H1 (cell line): ENCODE data around the gene ZNF334. TPM values are rescaled to one million over a fixed set of nuclear protein-coding genes. Genes with fewer than 3 reads are reported as not detected.

Experiments
- CTCF ChIA-PET: fragments of 300-600 bp; sonication (Branson Sonifier 250); formaldehyde crosslinking; loops from one replicate; lab custom pipeline; 2021; ENCODE audit not compliant: partially characterized antibody; lab: Charles Lee
- POLR2A ChIA-PET: fragments of 300-600 bp; sonication (Branson Sonifier 250); formaldehyde crosslinking; loops from one replicate; lab custom pipeline; 2021; ENCODE audit warnings: inconsistent platforms; ENCODE audit not compliant: partially characterized antibody; lab: Charles Lee
- DNase-seq, 2 experiments: peaks; one replicate each; pipeline versions ENCODE4 v3.0.0 to v3.0.0-alpha.2; 2010 to 2022; ENCODE audit warnings: low spot score in 2 of 2, low read depth in 1 of 2, mixed read lengths in 1 of 2
- FAIRE-seq: peaks from 2 replicates; lab custom pipeline; 2011; peaks lifted over from hg19 to GRCh38; lab: Jason Lieb, UNC
- H2AFZ ChIP-seq: 2 replicates; pipeline ENCODE4 v1.8.1; 2012; ENCODE audit warnings: low read length, inconsistent platforms
- H2AK5ac ChIP-seq: 2 replicates; pipeline ENCODE4 v1.6.1; 2013; ENCODE audit warnings: low read depth, low read length
- H2BK120ac ChIP-seq: replicated peaks from 2 replicates; pipeline ENCODE3; 2013; ENCODE audit warnings: low read depth, low read length, inconsistent platforms
- H2BK12ac ChIP-seq: 2 replicates; pipeline ENCODE4 v1.6.1; 2013; ENCODE audit warnings: low read depth, low read length
- H2BK15ac ChIP-seq: 2 replicates; pipeline ENCODE4 v1.6.1; 2013; ENCODE audit warnings: low read length
- H2BK20ac ChIP-seq: 2 replicates; pipeline ENCODE4 v1.6.1; 2013; ENCODE audit warnings: low read length
- H2BK5ac ChIP-seq: 2 replicates; pipeline ENCODE4 v1.6.1; 2013; ENCODE audit warnings: low read depth, low read length
- H3K14ac ChIP-seq: 2 replicates; pipeline ENCODE4 v1.6.1; 2013; ENCODE audit warnings: inconsistent platforms; ENCODE audit not compliant: insufficient read length
- H3K18ac ChIP-seq: 2 replicates; pipeline ENCODE4 v1.6.1; 2013; ENCODE audit warnings: low read length; ENCODE audit errors: extremely low read depth
- H3K23ac ChIP-seq: 2 replicates; pipeline ENCODE4 v1.6.1; 2013; ENCODE audit warnings: inconsistent platforms; ENCODE audit not compliant: insufficient read length
- H3K23me2 ChIP-seq: 2 replicates; pipeline ENCODE4 v1.6.1; 2013; ENCODE audit warnings: low read depth, low read length
- H3K27ac ChIP-seq: 2 replicates; pipeline ENCODE4 v1.6.1; 2011; ENCODE audit warnings: low read depth, low read length, inconsistent platforms
- H3K27me3 ChIP-seq, 4 experiments: replicated peaks in 1 of 4; 1 replicate in 1 of 4; 2 replicates in 3 of 4; pipeline versions ENCODE4 v1.6.1 to v1.8.1; 2011 to 2013; ENCODE audit warnings: low read length in 3 of 4, mild to moderate bottlenecking in 3 of 4, inconsistent platforms in 2 of 4, mixed read lengths in 2 of 4, moderate library complexity in 1 of 4; ENCODE audit not compliant: control insufficient read depth in 3 of 4, insufficient read depth in 3 of 4; ENCODE audit errors: extremely low read depth in 1 of 4
- H3K36me3 ChIP-seq, 4 experiments: 2 replicates each; pipeline versions ENCODE4 v1.6.1 to v1.8.1; 2011 to 2013; ENCODE audit warnings: mild to moderate bottlenecking in 4 of 4, low read length in 3 of 4, moderate library complexity in 2 of 4, control low read depth in 1 of 4, inconsistent platforms in 1 of 4; ENCODE audit not compliant: insufficient read depth in 4 of 4, control insufficient read depth in 2 of 4
- H3K4ac ChIP-seq: replicated peaks from 2 replicates; pipeline ENCODE3; 2013; ENCODE audit warnings: low read length, low read depth, mixed read lengths, inconsistent platforms; ENCODE audit not compliant: insufficient read length
- H3K4me1 ChIP-seq, 4 experiments: replicated peaks in 1 of 4; 1 replicate in 1 of 4; 2 replicates in 3 of 4; pipeline versions ENCODE4 v1.6.1 to v1.8.1; 2011 to 2013; ENCODE audit warnings: low read length in 3 of 4, inconsistent platforms in 2 of 4, mixed read lengths in 1 of 4; ENCODE audit not compliant: insufficient read depth in 4 of 4, control insufficient read depth in 3 of 4
- H3K4me2 ChIP-seq, 2 experiments: 2 replicates each; pipeline versions ENCODE4 v1.6.1 to v1.8.1; 2011 to 2013; ENCODE audit warnings: low read depth in 2 of 2, low read length in 2 of 2, control low read depth in 1 of 2, inconsistent platforms in 1 of 2, mild to moderate bottlenecking in 1 of 2; ENCODE audit not compliant: insufficient read depth in 1 of 2
- H3K4me3 ChIP-seq, 4 experiments: fragments of 200-600, 300-600 bp in 1 of 4; sonication (generic), shearing (Covaris generic), sonication (Bioruptor Twin) in 1 of 4; 2 replicates each; pipeline versions ENCODE4 v1.5.1 to v1.8.1; 2011 to 2016; ENCODE audit warnings: low read length in 4 of 4, low read depth in 3 of 4, control low read depth in 2 of 4, inconsistent platforms in 2 of 4, mild to moderate bottlenecking in 2 of 4, mixed read lengths in 1 of 4, moderate library complexity in 1 of 4; ENCODE audit not compliant: insufficient read depth in 2 of 4; ENCODE audit errors: extremely low read depth in 1 of 4
- H3K56ac ChIP-seq: replicated peaks from 2 replicates; pipeline ENCODE3; 2013; ENCODE audit warnings: low read depth, mild to moderate bottlenecking, mixed read lengths, low read length, inconsistent platforms; ENCODE audit not compliant: insufficient read length
- H3K79me1 ChIP-seq: 2 replicates; pipeline ENCODE4 v1.6.1; 2013; ENCODE audit warnings: low read depth, low read length, control low read depth
- H3K79me2 ChIP-seq, 2 experiments: 2 replicates each; pipeline versions ENCODE4 v1.6.1 to v1.8.1; 2012 to 2013; ENCODE audit warnings: low read length in 2 of 2, mild to moderate bottlenecking in 2 of 2, inconsistent platforms in 1 of 2; ENCODE audit not compliant: insufficient read depth in 2 of 2, control insufficient read depth in 1 of 2
- H3K9ac ChIP-seq, 4 experiments: replicated peaks in 1 of 4; 1 replicate in 1 of 4; 2 replicates in 3 of 4; pipeline versions ENCODE4 v1.6.1 to v1.8.1; 2011 to 2013; ENCODE audit warnings: low read depth in 3 of 4, low read length in 3 of 4, control low read depth in 2 of 4, mild to moderate bottlenecking in 2 of 4, moderate library complexity in 2 of 4, inconsistent platforms in 1 of 4; ENCODE audit errors: extremely low read depth in 1 of 4
- H3K9me3 ChIP-seq, 2 experiments: 2 replicates each; pipeline versions ENCODE4 v1.6.1 to v1.8.1; 2012 to 2013; ENCODE audit warnings: mild to moderate bottlenecking in 2 of 2, moderate library complexity in 2 of 2, control low read depth in 1 of 2, inconsistent platforms in 1 of 2, low read depth in 1 of 2, low read length in 1 of 2, mixed read lengths in 1 of 2; ENCODE audit not compliant: insufficient read depth in 2 of 2
- H4K20me1 ChIP-seq, 2 experiments: replicated peaks in 1 of 2; 2 replicates each; pipeline versions ENCODE3 to v1.8.1; 2011 to 2013; ENCODE audit warnings: inconsistent platforms in 2 of 2, low read length in 2 of 2, mild to moderate bottlenecking in 1 of 2; ENCODE audit not compliant: insufficient read depth in 2 of 2, control insufficient read depth in 1 of 2
- H4K5ac ChIP-seq: 2 replicates; pipeline ENCODE4 v1.6.1; 2013; ENCODE audit warnings: low read length, low read depth, mixed read lengths, inconsistent platforms; ENCODE audit not compliant: insufficient read length
- H4K8ac ChIP-seq: 2 replicates; pipeline ENCODE4 v1.8.0; 2013; ENCODE audit warnings: mild to moderate bottlenecking, moderate library complexity, low read length, inconsistent platforms; ENCODE audit not compliant: insufficient read depth; ENCODE audit errors: extremely low read depth
- H4K91ac ChIP-seq: replicated peaks from 2 replicates; pipeline ENCODE3; 2013; ENCODE audit warnings: low read length, mixed read lengths, inconsistent platforms; ENCODE audit not compliant: insufficient read length
- BCL11A ChIP-seq, 2 experiments: IDR thresholded peaks; one replicate each; pipeline ENCODE4 v1.6.1; 2011; ENCODE audit warnings: low read depth in 2 of 2, low read length in 2 of 2, mild to moderate bottlenecking in 2 of 2
- CBX8 ChIP-seq: fragments of 300-800, 300-1000 bp; sonication (generic); IDR thresholded peaks from 2 replicates; pipeline ENCODE4 v1.7.1; 2016; ENCODE audit warnings: low read depth, low read length, borderline replicate concordance
- EGR1 ChIP-seq: IDR thresholded peaks from 2 replicates; pipeline ENCODE4 v1.6.1; 2011; ENCODE audit warnings: low read depth, low read length, borderline replicate concordance
- EZH2 ChIP-seq: fragments of 200-600 bp; sonication (generic); IDR thresholded peaks from 2 replicates; pipeline ENCODE4 v1.7.1; 2012; ENCODE audit warnings: low read depth, mild to moderate bottlenecking, moderate library complexity, low read length, inconsistent platforms; ENCODE audit not compliant: severe bottlenecking
- HDAC2 ChIP-seq, 2 experiments: fragments of 300-600 bp in 1 of 2; sonication (generic) in 1 of 2; IDR thresholded peaks; 2 replicates each; pipeline ENCODE4 v1.6.1; 2011 to 2012; ENCODE audit warnings: low read depth in 2 of 2, low read length in 2 of 2, mild to moderate bottlenecking in 2 of 2, moderate library complexity in 2 of 2, borderline replicate concordance in 1 of 2, inconsistent platforms in 1 of 2
- SIX5 ChIP-seq: IDR thresholded peaks from 2 replicates; pipeline ENCODE4 v1.6.1; 2011; ENCODE audit warnings: mild to moderate bottlenecking, low read depth, low read length
- SP4 ChIP-seq: IDR thresholded peaks from 2 replicates; pipeline ENCODE4 v1.6.1; 2012; ENCODE audit warnings: low read length, inconsistent platforms
- TBP ChIP-seq: IDR thresholded peaks from 2 replicates; pipeline ENCODE4 v1.6.1; 2011; ENCODE audit warnings: low read depth, low read length, improper control_type of control experiment
- ZNF274 ChIP-seq: IDR thresholded peaks from 2 replicates; pipeline ENCODE4 v1.7.0; 2012; ENCODE audit warnings: low read length, borderline replicate concordance; ENCODE audit errors: extremely low read depth
- WGBS, 2 experiments: shearing (Covaris generic) in 1 of 2; methylation state at CpG; one replicate each; pipeline versions ENCODE4 v1.1.6 to v1.1.7; 2013 to 2015; ENCODE audit warnings: low lambda C conversion rate in 2 of 2, mixed read lengths in 2 of 2, inconsistent platforms in 1 of 2, low coverage in 1 of 2, missing lambda C conversion rate in 1 of 2; ENCODE audit not compliant: insufficient replicate concordance in 2 of 2, insufficient coverage in 1 of 2, insufficient read length in 1 of 2; ENCODE audit errors: extremely low coverage in 1 of 2, missing lambda C conversion rate in 1 of 2; 5-methylcytosine and 5-hydroxymethylcytosine counted together
- polyA plus RNA-seq, 7 experiments: library from polyadenylated mRNA; depleted of rRNA in 3 of 7; stranded (reverse) in 5 of 7; unstranded in 2 of 7; fragments of >200 nt in 5 of 7; fragments of 200-250 nt in 2 of 7; gene quantifications; 1 replicate in 5 of 7; 2 replicates in 1 of 7; 4 replicates in 1 of 7; pipeline versions ENCODE4 v1.2.1 to v1.2.3, GENCODE V29; 2011 to 2013; ENCODE audit warnings: missing spikeins in 2 of 7, mixed read lengths in 2 of 7
- total RNA-seq: library from RNA; stranded (reverse); fragmentation: NEBNext Ultra II Directional; extraction: Animal tissue kit (Norgen Biotek cat#: 25700); gene quantifications from 2 replicates; pipeline ENCODE4 v1.2.1, GENCODE V29; 2021

ZNF334 gene
- total and polyA plus RNA-seq, 2 of the 8 experiments (the other 6 are each of a cell fraction or from before 2014, with no cell fraction given) = 8.8 to 17.8 TPM

DNA sequence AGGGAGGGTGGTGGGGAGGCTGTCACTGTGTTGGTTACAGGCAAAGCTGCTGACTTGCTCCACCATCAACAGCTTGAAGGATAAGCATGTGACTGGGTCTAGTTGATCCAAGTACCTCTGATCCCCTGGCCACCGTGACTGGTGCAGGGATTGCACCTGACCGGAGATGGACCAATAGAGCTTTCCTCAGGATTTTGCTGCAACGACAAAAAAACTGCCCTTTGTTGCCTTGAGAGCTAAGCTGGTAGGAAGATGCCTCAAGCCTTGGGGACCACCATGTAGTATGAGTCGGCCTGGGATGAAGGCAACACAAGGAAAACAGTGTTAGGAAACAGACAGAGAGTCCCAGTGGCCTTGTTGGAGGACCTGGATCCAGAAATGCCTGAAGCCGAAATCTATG is 35.3 kb upstream of the ZNF334 start:
- Histone ChIP-seq H3K4me3 (no peak overlapping the region), H3K9ac (no peak overlapping the region), H3K4ac (no peak overlapping the region), H4K5ac (no peak overlapping the region), H3K23me2 (no peaks in the 10 kb centered on the region), H3K18ac (no peak overlapping the region), H2BK15ac (no peak overlapping the region), H2AFZ (no peak overlapping the region), H3K56ac (no peak overlapping the region), H3K9me3 (no peaks in the 10 kb centered on the region), H4K8ac (no peak overlapping the region), H3K36me3 (no peaks in the 10 kb centered on the region), H3K79me1 (no peaks in the 10 kb centered on the region), H2BK12ac (no peak overlapping the region), H3K4me1 (peaks cover 5 to 22% (median 15%) of the 10 kb centered on the region in 4 experiments), H4K91ac (no peak overlapping the region), H2BK120ac (no peak overlapping the region), H2AK5ac (no peak overlapping the region), H3K27me3 (no peaks in the 10 kb centered on the region; a peak in 2 of 7 replicates), H3K27ac (no peak overlapping the region), H2BK5ac (no peak overlapping the region), H2BK20ac (no peak overlapping the region), H3K14ac (no peak overlapping the region), H3K4me2 (no peak overlapping the region), H3K23ac (no peak overlapping the region), H3K79me2 (no peaks in the 10 kb centered on the region), H4K20me1 (no peaks in the 10 kb centered on the region)
- ChIA-PET POLR2A (interaction anchor here (1.0 kb wide), 2 partner anchors 10 kb away, joined by 3 read pairs; no protein-coding TSS in a partner anchor), CTCF (interaction anchor here (1.0 to 7.7 kb wide), 5 partner anchors 9 to 134 kb away, joined by 3 to 64 read pairs (median 10); no protein-coding TSS in a partner anchor)
- FAIRE-seq = no peak
- TF ChIP-seq EGR1 (no peak), ZNF274 (no peak), EZH2 (no peak), CBX8 (no peak), SIX5 (no peak), BCL11A (IDR thresholded peaks at IDR 0.05; ENCODE audit: low read depth in 2 of 2, low read length in 2 of 2) (no peak), TBP (no peak), HDAC2 (IDR thresholded peaks at IDR 0.05; ENCODE audit: borderline replicate concordance in 1 of 2, low read depth in 2 of 2, low read length in 2 of 2) (no peak), SP4 (no peak)
- WGBS, 2 experiments = 95% methylated on average over 5 of the region's 5 CpGs; no CpG with 5 or more reads in 1 of the 2 experiments
- no peak for DNase-seq
